HepG2 (cell line): ENCODE results near the gene CMIP. TPM values are rescaled to one million over a fixed set of nuclear protein-coding genes. Genes with fewer than 3 reads are reported as not detected.

Source experiments
- ARID2 ChIP-seq: sonication (generic); formaldehyde crosslinking; IDR thresholded peaks from 2 replicates; pipeline ENCODE4 v1.8.1; 2022; ENCODE audit warnings: mild to moderate bottlenecking, missing genetic modification reagents, borderline replicate concordance
- BCL6 ChIP-seq: IDR thresholded peaks from 2 replicates; pipeline ENCODE4 v1.6.1; 2016; ENCODE audit warnings: missing genetic modification reagents, missing compliant biosample characterization
- ETV6 ChIP-seq: sonication (generic); formaldehyde crosslinking; conservative IDR thresholded peaks from 2 replicates; pipeline ENCODE4 v1.4.0; 2020; ENCODE audit warnings: missing genetic modification reagents
- FLYWCH1 ChIP-seq: sonication (generic); formaldehyde crosslinking; IDR thresholded peaks from 2 replicates; pipeline ENCODE4 v1.8.1; 2023; ENCODE audit warnings: mild to moderate bottlenecking, missing genetic modification reagents
- MBD4 ChIP-seq: IDR thresholded peaks from 2 replicates; pipeline ENCODE4 v1.6.1; 2012; ENCODE audit warnings: low read length, inconsistent platforms, borderline replicate concordance
- MZF1 ChIP-seq: sonication (generic); formaldehyde crosslinking; IDR thresholded peaks from 2 replicates; pipeline ENCODE4 v1.8.1; 2023; ENCODE audit warnings: mild to moderate bottlenecking, missing genetic modification reagents, borderline replicate concordance
- PLRG1 ChIP-seq: fragments of 450-650 bp; conservative IDR thresholded peaks from 2 replicates; pipeline ENCODE4 v1.6.1; 2016
- RBM22 ChIP-seq: fragments of 200-400 bp; formaldehyde crosslinking; optimal IDR thresholded peaks from 2 replicates; pipeline ENCODE3; 2017; ENCODE audit warnings: mild to moderate bottlenecking, low read length, moderate library complexity
- SALL2 ChIP-seq: sonication (generic); formaldehyde crosslinking; IDR thresholded peaks from 2 replicates; pipeline ENCODE4 v1.8.1; 2023; ENCODE audit warnings: mild to moderate bottlenecking, missing genetic modification reagents, inconsistent platforms
- SOX13 ChIP-seq, 3 experiments: fragments of 450-650 bp in 1 of 3; sonication (generic) in 1 of 3; formaldehyde crosslinking in 1 of 3; IDR thresholded peaks in 2 of 3; conservative IDR thresholded peaks in 1 of 3; 2 replicates each; pipeline versions ENCODE4 v1.5.0 to v1.6.1; 2016 to 2020; ENCODE audit warnings: antibody characterized with exemption in 1 of 3, mild to moderate bottlenecking in 1 of 3, missing compliant biosample characterization in 1 of 3, missing genetic modification reagents in 1 of 3, moderate library complexity in 1 of 3
- WIZ ChIP-seq: sonication (generic); formaldehyde crosslinking; IDR thresholded peaks from 2 replicates; pipeline ENCODE4 v1.5.1; 2020; ENCODE audit warnings: mild to moderate bottlenecking, missing genetic modification reagents
- YY1 ChIP-seq: IDR thresholded peaks from 2 replicates; pipeline ENCODE4 v1.6.1; 2011; ENCODE audit warnings: low read length, low read depth, moderate library complexity, mild to moderate bottlenecking; ENCODE audit not compliant: insufficient read depth, insufficient replicate concordance
- ZC3H13 ChIP-seq: sonication (generic); formaldehyde crosslinking; IDR thresholded peaks from 2 replicates; pipeline ENCODE4 v1.8.1; 2023; ENCODE audit warnings: mild to moderate bottlenecking, missing genetic modification reagents, moderate library complexity
- ZFYVE20 ChIP-seq: sonication (generic); formaldehyde crosslinking; IDR thresholded peaks from 2 replicates; pipeline ENCODE4 v1.8.0; 2023; ENCODE audit warnings: low read depth, mild to moderate bottlenecking, moderate library complexity, missing genetic modification reagents, borderline replicate concordance
- ZNF337 ChIP-seq: sonication (generic); formaldehyde crosslinking; IDR thresholded peaks from 2 replicates; pipeline ENCODE4 v1.5.1; 2020; ENCODE audit warnings: missing genetic modification reagents, low read depth, mild to moderate bottlenecking, borderline replicate concordance
- ZSCAN25 ChIP-seq: sonication (generic); formaldehyde crosslinking; IDR thresholded peaks from 2 replicates; pipeline ENCODE4 v1.8.0; 2022; ENCODE audit warnings: mild to moderate bottlenecking, missing genetic modification reagents
- polyA plus RNA-seq, 8 experiments: library from polyadenylated mRNA; depleted of rRNA in 3 of 8; stranded (reverse) in 7 of 8; unstranded in 1 of 8; fragments of >200 nt; fragmentation: Illumina TruSeq in 4 of 8; extraction: Trizol in 4 of 8; gene quantifications; 2 replicates each; pipeline versions ENCODE4 v1.2.1 to v1.2.3, GENCODE V29; 2011 to 2016; ENCODE audit warnings: low read depth in 4 of 8, missing spikeins in 1 of 8, mixed read lengths in 1 of 8; ENCODE audit not compliant: insufficient read depth in 1 of 8
- total RNA-seq, 5 experiments: library from RNA; depleted of rRNA; stranded (reverse); fragments of >200 nt; fragmentation: Illumina TruSeq; extraction: Trizol; gene quantifications; 2 replicates each; pipeline ENCODE4 v1.2.3, GENCODE V29; 2016; ENCODE audit warnings: low read depth in 1 of 5
- TF ChIP-seq, protein P1 (sequence below): sonication (generic); formaldehyde crosslinking; IDR thresholded peaks from 2 replicates; pipeline ENCODE4 v1.4.0; 2020; ENCODE audit warnings: missing genetic modification reagents
- TF ChIP-seq, protein P2 (sequence below): IDR thresholded peaks from 2 replicates; pipeline ENCODE4 v1.6.1; 2016; ENCODE audit warnings: low read depth
- TF ChIP-seq, protein P3 (sequence below): sonication (generic); formaldehyde crosslinking; IDR thresholded peaks from 2 replicates; pipeline ENCODE4 v1.5.1; 2020; ENCODE audit warnings: mild to moderate bottlenecking, missing genetic modification reagents, moderate library complexity
- TF ChIP-seq, protein P4 (sequence below): sonication (generic); formaldehyde crosslinking; IDR thresholded peaks from 2 replicates; pipeline ENCODE4 v1.4.0; 2020; ENCODE audit warnings: missing genetic modification reagents
- TF ChIP-seq, protein P5 (sequence below): sonication (generic); formaldehyde crosslinking; IDR thresholded peaks from 2 replicates; pipeline ENCODE4 v1.5.0; 2020; ENCODE audit warnings: mild to moderate bottlenecking, missing genetic modification reagents

Gene CMIP
- total and polyA plus RNA-seq, 2 of the 13 experiments (the other 11 are each of a cell fraction or from before 2014, with no cell fraction given), result 10.9 to 18.1 TPM

DNA sequence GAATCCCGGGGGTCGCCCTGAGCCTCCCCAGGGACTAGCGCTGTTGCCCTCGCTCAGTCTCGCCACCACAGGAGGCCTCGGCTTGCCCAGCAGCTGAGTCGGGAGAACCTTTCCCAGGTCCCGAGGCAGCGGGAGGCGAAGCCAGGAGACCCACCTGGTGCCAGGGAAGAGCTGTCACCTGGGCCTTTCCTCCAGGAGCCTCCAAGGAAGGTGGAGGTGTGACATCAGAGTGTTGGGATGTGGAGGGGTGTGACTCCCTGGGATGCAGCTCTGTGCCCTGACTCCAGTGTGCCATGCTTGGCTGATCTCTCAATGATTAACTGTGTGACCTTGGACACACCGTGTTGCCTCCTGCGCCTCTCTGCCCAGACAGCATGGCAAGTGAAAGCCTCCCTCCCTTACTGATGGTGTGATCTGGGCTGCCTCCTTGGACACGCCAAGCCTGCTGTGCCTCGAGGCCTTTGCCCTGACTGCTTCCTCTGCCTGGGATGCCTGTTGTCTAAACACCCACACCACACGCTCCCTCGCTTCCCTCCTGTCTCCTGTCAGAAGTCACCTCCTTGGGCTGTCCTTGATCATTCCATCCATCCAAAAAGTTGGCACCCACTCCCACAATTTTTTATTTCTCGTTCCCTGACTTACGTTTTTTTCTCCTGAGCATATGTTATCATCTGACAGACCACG lies 88.0 kb downstream of the CMIP start (continued):
- TF ChIP-seq, protein P1, sequence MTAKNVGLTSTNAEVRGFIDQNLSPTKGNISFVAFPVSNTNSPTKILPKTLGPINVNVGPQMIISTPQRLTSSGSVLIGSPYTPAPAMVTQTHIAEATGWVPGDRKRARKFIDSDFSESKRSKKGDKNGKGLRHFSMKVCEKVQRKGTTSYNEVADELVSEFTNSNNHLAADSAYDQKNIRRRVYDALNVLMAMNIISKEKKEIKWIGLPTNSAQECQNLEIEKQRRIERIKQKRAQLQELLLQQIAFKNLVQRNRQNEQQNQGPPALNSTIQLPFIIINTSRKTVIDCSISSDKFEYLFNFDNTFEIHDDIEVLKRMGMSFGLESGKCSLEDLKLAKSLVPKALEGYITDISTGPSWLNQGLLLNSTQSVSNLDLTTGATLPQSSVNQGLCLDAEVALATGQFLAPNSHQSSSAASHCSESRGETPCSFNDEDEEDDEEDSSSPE (CRISPR knock-in tag), result no peak
- TF ChIP-seq FLYWCH1 (CRISPR knock-in tag), result no peak
- TF ChIP-seq, protein P2, sequence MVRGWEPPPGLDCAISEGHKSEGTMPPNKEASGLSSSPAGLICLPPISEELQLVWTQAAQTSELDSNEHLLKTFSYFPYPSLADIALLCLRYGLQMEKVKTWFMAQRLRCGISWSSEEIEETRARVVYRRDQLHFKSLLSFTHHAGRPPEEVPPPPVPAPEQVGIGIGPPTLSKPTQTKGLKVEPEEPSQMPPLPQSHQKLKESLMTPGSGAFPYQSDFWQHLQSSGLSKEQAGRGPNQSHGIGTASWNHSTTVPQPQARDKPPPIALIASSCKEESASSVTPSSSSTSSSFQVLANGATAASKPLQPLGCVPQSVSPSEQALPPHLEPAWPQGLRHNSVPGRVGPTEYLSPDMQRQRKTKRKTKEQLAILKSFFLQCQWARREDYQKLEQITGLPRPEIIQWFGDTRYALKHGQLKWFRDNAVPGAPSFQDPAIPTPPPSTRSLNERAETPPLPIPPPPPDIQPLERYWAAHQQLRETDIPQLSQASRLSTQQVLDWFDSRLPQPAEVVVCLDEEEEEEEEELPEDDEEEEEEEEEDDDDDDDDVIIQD (CRISPR knock-in tag), result no peak
- TF ChIP-seq, protein P3, sequence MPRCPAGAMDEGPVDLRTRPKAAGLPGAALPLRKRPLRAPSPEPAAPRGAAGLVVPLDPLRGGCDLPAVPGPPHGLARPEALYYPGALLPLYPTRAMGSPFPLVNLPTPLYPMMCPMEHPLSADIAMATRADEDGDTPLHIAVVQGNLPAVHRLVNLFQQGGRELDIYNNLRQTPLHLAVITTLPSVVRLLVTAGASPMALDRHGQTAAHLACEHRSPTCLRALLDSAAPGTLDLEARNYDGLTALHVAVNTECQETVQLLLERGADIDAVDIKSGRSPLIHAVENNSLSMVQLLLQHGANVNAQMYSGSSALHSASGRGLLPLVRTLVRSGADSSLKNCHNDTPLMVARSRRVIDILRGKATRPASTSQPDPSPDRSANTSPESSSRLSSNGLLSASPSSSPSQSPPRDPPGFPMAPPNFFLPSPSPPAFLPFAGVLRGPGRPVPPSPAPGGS (CRISPR knock-in tag), result peak; percentile 42; the same call in 1 of the 2 replicates
- TF ChIP-seq ZSCAN25 (CRISPR knock-in tag), result peak; percentile 73
- TF ChIP-seq SOX13 (IDR thresholded peaks at IDR 0.05), result no peak
- TF ChIP-seq SOX13 (CRISPR knock-in tag; conservative IDR thresholded peaks at IDR 0.05 in 1 of 2, IDR thresholded peaks at IDR 0.05 in 1 of 2), result peak in 1 of 2 experiments; percentile 55; a peak in 1 of 4 replicates
- TF ChIP-seq WIZ (CRISPR knock-in tag), result no peak
- TF ChIP-seq ZFYVE20, result no peak
- TF ChIP-seq PLRG1, result no peak
- peak; percentile 97 for TF ChIP-seq RBM22
- no peak for TF ChIP-seq ARID2 (CRISPR knock-in tag)
- TF ChIP-seq MZF1 (CRISPR knock-in tag), result no peak
- no peak for TF ChIP-seq MBD4
- TF ChIP-seq YY1, result no peak
- TF ChIP-seq ZC3H13 (CRISPR knock-in tag), result no peak
- peak; percentile 46; the same call in 1 of the 2 replicates for TF ChIP-seq BCL6 (CRISPR knock-in tag)
- TF ChIP-seq, protein P4, sequence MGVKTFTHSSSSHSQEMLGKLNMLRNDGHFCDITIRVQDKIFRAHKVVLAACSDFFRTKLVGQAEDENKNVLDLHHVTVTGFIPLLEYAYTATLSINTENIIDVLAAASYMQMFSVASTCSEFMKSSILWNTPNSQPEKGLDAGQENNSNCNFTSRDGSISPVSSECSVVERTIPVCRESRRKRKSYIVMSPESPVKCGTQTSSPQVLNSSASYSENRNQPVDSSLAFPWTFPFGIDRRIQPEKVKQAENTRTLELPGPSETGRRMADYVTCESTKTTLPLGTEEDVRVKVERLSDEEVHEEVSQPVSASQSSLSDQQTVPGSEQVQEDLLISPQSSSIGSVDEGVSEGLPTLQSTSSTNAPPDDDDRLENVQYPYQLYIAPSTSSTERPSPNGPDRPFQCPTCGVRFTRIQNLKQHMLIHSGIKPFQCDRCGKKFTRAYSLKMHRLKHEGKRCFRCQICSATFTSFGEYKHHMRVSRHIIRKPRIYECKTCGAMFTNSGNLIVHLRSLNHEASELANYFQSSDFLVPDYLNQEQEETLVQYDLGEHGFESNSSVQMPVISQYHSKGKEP (CRISPR knock-in tag), result no peak
- no peak for TF ChIP-seq ETV6
- TF ChIP-seq SALL2 (CRISPR knock-in tag), result no peak
- TF ChIP-seq, protein P5, sequence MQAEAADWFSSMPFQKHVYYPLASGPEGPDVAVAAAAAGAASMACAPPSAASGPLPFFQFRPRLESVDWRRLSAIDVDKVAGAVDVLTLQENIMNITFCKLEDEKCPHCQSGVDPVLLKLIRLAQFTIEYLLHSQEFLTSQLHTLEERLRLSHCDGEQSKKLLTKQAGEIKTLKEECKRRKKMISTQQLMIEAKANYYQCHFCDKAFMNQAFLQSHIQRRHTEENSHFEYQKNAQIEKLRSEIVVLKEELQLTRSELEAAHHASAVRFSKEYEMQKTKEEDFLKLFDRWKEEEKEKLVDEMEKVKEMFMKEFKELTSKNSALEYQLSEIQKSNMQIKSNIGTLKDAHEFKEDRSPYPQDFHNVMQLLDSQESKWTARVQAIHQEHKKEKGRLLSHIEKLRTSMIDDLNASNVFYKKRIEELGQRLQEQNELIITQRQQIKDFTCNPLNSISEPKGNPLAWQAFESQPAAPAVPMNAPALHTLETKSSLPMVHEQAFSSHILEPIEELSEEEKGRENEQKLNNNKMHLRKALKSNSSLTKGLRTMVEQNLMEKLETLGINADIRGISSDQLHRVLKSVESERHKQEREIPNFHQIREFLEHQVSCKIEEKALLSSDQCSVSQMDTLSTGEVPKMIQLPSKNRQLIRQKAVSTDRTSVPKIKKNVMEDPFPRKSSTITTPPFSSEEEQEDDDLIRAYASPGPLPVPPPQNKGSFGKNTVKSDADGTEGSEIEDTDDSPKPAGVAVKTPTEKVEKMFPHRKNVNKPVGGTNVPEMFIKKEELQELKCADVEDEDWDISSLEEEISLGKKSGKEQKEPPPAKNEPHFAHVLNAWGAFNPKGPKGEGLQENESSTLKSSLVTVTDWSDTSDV, result no peak
- TF ChIP-seq ZNF337 (CRISPR knock-in tag), result no peak
